Spleen (tissue), 11 donors: ENCODE measurements around the gene FOXP1. TPM values are rescaled to one million over a fixed set of nuclear protein-coding genes. Genes with fewer than 3 reads are reported as not detected.

Experiments
- DNase-seq: peaks from one replicate; pipeline ENCODE4 v3.0.0-alpha.2; 2020
- H3K27ac ChIP-seq, 8 donors: fragments of 200-600 bp; sonication (generic) in 7 of 8; 1 replicate in 4 of 8; 2 replicates in 4 of 8; pipeline versions ENCODE4 v1.5.0 to v1.8.0; 2016 to 2021; ENCODE audit warnings: inconsistent platforms in 4 of 8, mild to moderate bottlenecking in 4 of 8, moderate library complexity in 1 of 8
- H3K27me3 ChIP-seq, 7 donors: fragments of 200-600 bp; sonication (generic) in 6 of 7; replicated peaks in 1 of 7; 1 replicate in 4 of 7; 2 replicates in 3 of 7; pipeline versions ENCODE4 v1.5.0 to v1.8.0; 2016 to 2021; ENCODE audit warnings: inconsistent platforms in 3 of 7, mild to moderate bottlenecking in 1 of 7
- H3K36me3 ChIP-seq, 6 donors: fragments of 200-600 bp; sonication (generic) in 5 of 6; 1 replicate in 4 of 6; 2 replicates in 2 of 6; pipeline versions ENCODE4 v1.5.0 to v1.8.0; 2016 to 2021; ENCODE audit warnings: inconsistent platforms in 2 of 6
- H3K4me1 ChIP-seq, 6 donors: fragments of 200-600 bp; sonication (generic) in 5 of 6; 1 replicate in 3 of 6; 2 replicates in 3 of 6; pipeline versions ENCODE4 v1.5.0 to v1.8.0; 2016 to 2021; ENCODE audit warnings: inconsistent platforms in 3 of 6
- H3K4me3 ChIP-seq, 8 donors: fragments of 200-600 bp; sonication (generic) in 7 of 8; 1 replicate in 4 of 8; 2 replicates in 4 of 8; pipeline versions ENCODE4 v1.5.0 to v1.8.0; 2016 to 2021; ENCODE audit warnings: inconsistent platforms in 4 of 8, mild to moderate bottlenecking in 4 of 8, moderate library complexity in 2 of 8
- H3K9me3 ChIP-seq, 8 donors: fragments of 200-600 bp; sonication (generic) in 7 of 8; 1 replicate in 4 of 8; 2 replicates in 4 of 8; pipeline versions ENCODE4 v1.5.0 to v1.8.0; 2016 to 2021; ENCODE audit warnings: inconsistent platforms in 4 of 8
- CTCF ChIP-seq, 11 experiments: fragments of 200-600 bp in 7 of 11; fragments of 450-650 bp in 4 of 11; sonication (generic) in 4 of 11; IDR thresholded peaks in 8 of 11; conservative IDR thresholded peaks in 3 of 11; 1 replicate in 7 of 11; 2 replicates in 4 of 11; pipeline versions ENCODE4 v1.4.0 to v1.8.0; 2016 to 2021; ENCODE audit warnings: antibody characterized with exemption in 11 of 11, inconsistent platforms in 4 of 11, mild to moderate bottlenecking in 1 of 11
- POLR2A ChIP-seq, 3 donors: fragments of 450-650 bp; IDR thresholded peaks; one replicate each; pipeline ENCODE4 v1.5.1; 2017; ENCODE audit warnings: antibody characterized with exemption in 3 of 3, mild to moderate bottlenecking in 1 of 3
- POLR2AphosphoS5 ChIP-seq, 3 donors: sonication (generic); formaldehyde crosslinking; IDR thresholded peaks; one replicate each; pipeline ENCODE4 v1.5.1; 2017; ENCODE audit warnings: antibody characterized with exemption in 3 of 3
- WGBS, 5 donors: extraction: QIAGEN DNeasy Blood & Tissue Kit in 3 of 5; methylation state at CpG; one replicate each; pipeline versions ENCODE4 v1.1.5 to v1.1.7; 2013 to 2018; 5-methylcytosine and 5-hydroxymethylcytosine counted together
- intact Hi-C: fragments of 100-400 bp; cut with DNase I; formaldehyde crosslinking; loops from one replicate; pipeline ENCODE4 v1.15.0; 2023; ENCODE audit warnings: low total_unique reads
- polyA plus RNA-seq, 3 donors: library from polyadenylated mRNA; stranded (reverse); fragments of 200-250 nt; gene quantifications; one replicate each; pipeline ENCODE4 v1.2.1, GENCODE V29; 2013
- total RNA-seq, 7 donors: library from RNA; depleted of rRNA in 3 of 7; stranded (reverse); fragments of >200 nt in 3 of 7; fragmentation: NEBNext Ultra II Directional in 4 of 7; extraction: Animal tissue kit (Norgen Biotek cat#: 25700) in 4 of 7; gene quantifications; one replicate each; pipeline versions ENCODE4 v1.1.0 to v1.2.1, GENCODE V29; 2016 to 2021
- donor health status: healthy with polysubstance abuse.
- donor health status: DM: no; HTN: no; CAD: no; lungs with moderate emphysema.
- donor health status: DM: no; HTN: no; CAD: no.
- donor health status: Bipolar disorder and iron deficiency.
- donor health status: healthy.
- donor health status: DM: no; HTN: no; CAD: no.
- donor health status: DM: yes; HTN: yes; CAD: no.

FOXP1 gene
- total and polyA plus RNA-seq, 10 donors: 11.1 to 202 (median 153) TPM

- 88 to 96% (median 90%) methylated on average over 5 of the region's 5 CpGs for WGBS, 5 donors
- peak overlapping the region in 3 of 8 donors; percentile 0 to 39 (median 22) for H3K27ac ChIP-seq
- no peaks in the 10 kb centered on the region for H3K9me3 ChIP-seq
- intact Hi-C loops: loop anchor here (10.0 kb wide), 1 partner anchor 48 kb away; no protein-coding TSS in a partner anchor
- H3K27me3 ChIP-seq: no peaks in the 10 kb centered on the region
- H3K4me1 ChIP-seq: peaks cover 14 to 100% (median 70%) of the 10 kb centered on the region in 6 donors
- no peak overlapping the region for H3K4me3 ChIP-seq
- no peak for TF ChIP-seq POLR2A (IDR thresholded peaks at IDR 0.05)
- TF ChIP-seq POLR2AphosphoS5 (IDR thresholded peaks at IDR 0.05): no peak
- TF ChIP-seq CTCF (IDR thresholded peaks at IDR 0.05 in 8 of 11, conservative IDR thresholded peaks at IDR 0.05 in 3 of 11): no peak
- no peak for DNase-seq
- H3K36me3 ChIP-seq: peaks cover 0 to 12% (median 0%) of the 10 kb centered on the region in 6 donors
These were observed 507.0 kb downstream of the FOXP1 start for GRCh38 chr3:71076361-71077002.

GRCh38 chr3:71075494-71075893, 508.0 kb downstream of the FOXP1 start:
- Histone ChIP-seq H3K4me1 (peaks cover 9 to 100% (median 68%) of the 10 kb centered on the region in 6 donors), H3K4me3 (no peak overlapping the region), H3K36me3 (peaks cover 0 to 12% (median 0%) of the 10 kb centered on the region in 6 donors), H3K9me3 (no peaks in the 10 kb centered on the region), H3K27me3 (no peaks in the 10 kb centered on the region), H3K27ac (peak overlapping the region in 1 of 8 donors; percentile 46)
- intact Hi-C loops: loop anchor here (10.0 kb wide), 1 partner anchor 49 kb away; no protein-coding TSS in a partner anchor
- no peak for DNase-seq
- 94 to 98% (median 95%) methylated on average over 2 of the region's 2 CpGs for WGBS, 5 donors
- TF ChIP-seq CTCF (IDR thresholded peaks at IDR 0.05 in 8 of 11, conservative IDR thresholded peaks at IDR 0.05 in 3 of 11): no peak

- no peak overlapping the region for H3K4me3 ChIP-seq
- H3K27ac ChIP-seq: peak overlapping the region in 1 of 8 donors; percentile 46
- H3K9me3 ChIP-seq: no peaks in the 10 kb centered on the region
- H3K36me3 ChIP-seq: peaks cover 0 to 12% (median 0%) of the 10 kb centered on the region in 6 donors
- TF ChIP-seq CTCF (IDR thresholded peaks at IDR 0.05 in 8 of 11, conservative IDR thresholded peaks at IDR 0.05 in 3 of 11) (no peak), POLR2A (IDR thresholded peaks at IDR 0.05) (no peak), POLR2AphosphoS5 (IDR thresholded peaks at IDR 0.05) (no peak)
- intact Hi-C loops: loop anchor here (10.0 kb wide), 1 partner anchor 50 kb away; no protein-coding TSS in a partner anchor
- peaks cover 16 to 100% (median 69%) of the 10 kb centered on the region in 6 donors for H3K4me1 ChIP-seq
- no peaks in the 10 kb centered on the region for H3K27me3 ChIP-seq
- 87 to 97% (median 92%) methylated on average over 3 of the region's 3 CpGs for WGBS, 5 donors
- no peak for DNase-seq
These were observed 509.1 kb downstream of the FOXP1 start for GRCh38 chr3:71074423-71074822.

- H3K4me3 ChIP-seq: no peak overlapping the region
- intact Hi-C loops: loop anchor here (10.0 kb wide), 1 partner anchor 52 kb away; no protein-coding TSS in a partner anchor
- WGBS, 5 donors: 81 to 93% (median 85%) methylated on average over 4 of the region's 4 CpGs
- peak overlapping the region in 1 of 8 donors; percentile 14 for H3K27ac ChIP-seq
- no peak for DNase-seq
- peaks cover 20 to 100% (median 65%) of the 10 kb centered on the region in 6 donors for H3K4me1 ChIP-seq
- no peaks in the 10 kb centered on the region for H3K9me3 ChIP-seq
- H3K36me3 ChIP-seq: peaks cover 0 to 12% (median 0%) of the 10 kb centered on the region in 6 donors
- TF ChIP-seq CTCF (IDR thresholded peaks at IDR 0.05 in 8 of 11, conservative IDR thresholded peaks at IDR 0.05 in 3 of 11) (no peak), POLR2A (IDR thresholded peaks at IDR 0.05) (no peak), POLR2AphosphoS5 (IDR thresholded peaks at IDR 0.05) (no peak)
- H3K27me3 ChIP-seq: no peaks in the 10 kb centered on the region
These were observed 510.5 kb downstream of the FOXP1 start for GRCh38 chr3:71072986-71073385.
